Activated CD4-positive, alpha-beta T cell treated with anti-CD3 and anti-CD28 coated beads, Interleukin-10, Interleukin-2, amounts not matched to agents 100 ng/mL and 50 ng/mL, durations not matched to agents 16 hours and 8 hours (primary cell): Measurements from ENCODE around the gene PLCB1.
"Not testable (repeated sequence)": the region's sequence is repeated elsewhere in the genome, so short reads cannot be mapped to it uniquely, and the experiment has no call there.

Experiments used
- DNase-seq: peaks from one replicate; pipeline ENCODE4 v3.0.0-alpha.2; 2020

PLCB1 gene

GRCh38 chr20:8131598-8132483, at the start of gene PLCB1:
Gene PLCB1, plus strand, starts transcription at chr20:8132266. Its CDS starts 386 bp downstream, at chr20:8132652.
- peak; percentile 83 for DNase-seq

- no peak for DNase-seq
Measured at GRCh38 chr20:8082989-8083388, 49.1 kb upstream of the PLCB1 start.

DNA sequence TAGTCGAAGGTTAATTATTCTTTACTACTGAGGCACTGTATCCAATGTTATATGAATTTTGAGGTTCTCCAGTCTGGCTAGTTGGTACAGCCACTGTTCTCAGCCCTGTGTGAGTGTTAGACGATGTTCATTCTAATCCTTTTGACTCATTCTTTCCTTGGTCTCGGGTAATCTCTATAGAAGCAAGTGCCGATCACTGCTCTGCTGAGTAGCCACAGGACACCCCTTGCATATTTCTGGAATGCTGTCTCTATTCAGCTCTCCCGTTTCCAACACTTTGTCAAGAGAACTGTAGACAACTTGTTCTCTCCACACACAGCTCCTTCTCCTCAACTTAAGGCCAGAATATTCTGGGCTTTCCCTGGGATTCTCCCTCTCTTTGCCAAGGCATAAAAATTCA, 42.4 kb upstream of the PLCB1 start:
- no peak for DNase-seq

DNA sequence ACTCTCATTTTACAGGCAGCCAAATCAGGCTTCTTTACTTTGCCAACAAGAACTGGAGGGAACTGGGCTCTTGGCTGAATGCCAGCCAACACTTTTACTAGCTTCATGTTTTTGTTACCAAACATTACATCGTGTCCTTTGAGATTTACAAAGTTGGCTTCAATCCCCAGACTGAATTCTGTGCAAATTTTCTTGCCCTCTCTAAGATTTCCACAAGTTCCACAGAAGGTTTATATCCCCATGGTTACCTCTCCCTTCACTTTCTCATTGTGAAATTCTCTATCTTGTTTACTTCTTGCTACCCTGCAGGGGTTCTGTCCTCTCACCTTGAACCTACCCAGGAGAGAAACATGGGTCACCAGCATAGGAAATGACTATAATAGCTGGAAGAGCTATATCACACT, 37.6 kb upstream of the PLCB1 start:
- DNase-seq = no peak

DNA sequence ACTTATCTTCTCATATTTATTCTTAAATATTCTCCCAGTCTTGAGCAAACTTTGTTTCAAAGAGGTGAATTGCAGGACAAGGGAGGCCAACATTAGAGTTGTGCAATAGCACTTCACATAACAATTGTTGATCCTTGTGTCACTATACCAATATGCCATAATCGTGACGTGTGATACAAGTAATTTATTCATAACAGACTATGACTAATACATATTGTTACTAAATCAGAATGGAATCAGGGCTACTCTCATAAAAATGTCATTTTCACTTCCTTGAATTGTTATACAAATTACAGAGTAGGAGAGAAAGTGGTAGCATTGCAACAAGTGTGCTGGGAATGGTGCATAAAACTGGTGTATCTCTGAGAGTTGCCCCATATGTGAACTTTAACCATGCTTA, 37.2 kb upstream of the PLCB1 start:
- DNase-seq = no peak

GRCh38 chr20:8095648-8096572, 36.2 kb upstream of the PLCB1 start:
- DNase-seq = no peak

DNA sequence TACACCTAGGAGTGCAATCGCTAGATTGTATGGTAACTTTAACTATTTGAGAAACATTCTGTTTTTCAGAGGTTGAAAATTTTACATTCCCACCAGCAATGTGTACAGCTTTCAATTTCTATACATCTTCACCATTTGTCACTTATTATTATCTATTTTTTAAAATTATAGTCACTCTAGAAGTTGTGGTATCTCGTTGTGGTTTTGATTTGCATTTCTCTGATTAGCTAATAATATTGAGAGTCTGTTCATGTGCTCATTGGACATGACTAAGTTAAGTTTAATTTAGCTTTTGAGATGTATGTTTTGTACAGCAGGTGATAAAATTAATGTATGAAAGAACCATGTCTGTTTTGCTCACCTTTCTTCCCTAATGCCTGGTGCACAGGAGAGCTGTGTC, 34.8 kb upstream of the PLCB1 start:
- no peak for DNase-seq

GRCh38 chr20:8104252-8104651, 27.8 kb upstream of the PLCB1 start:
- DNase-seq = no peak

- DNase-seq = not testable (repeated sequence)
Measured at GRCh38 chr20:8114612-8115011, 17.5 kb upstream of the PLCB1 start.

- DNase-seq = no peak
Measured at GRCh38 chr20:8115436-8115835, 16.6 kb upstream of the PLCB1 start.

- DNase-seq = no peak
Measured at GRCh38 chr20:8116067-8116811, 15.8 kb upstream of the PLCB1 start.

DNA sequence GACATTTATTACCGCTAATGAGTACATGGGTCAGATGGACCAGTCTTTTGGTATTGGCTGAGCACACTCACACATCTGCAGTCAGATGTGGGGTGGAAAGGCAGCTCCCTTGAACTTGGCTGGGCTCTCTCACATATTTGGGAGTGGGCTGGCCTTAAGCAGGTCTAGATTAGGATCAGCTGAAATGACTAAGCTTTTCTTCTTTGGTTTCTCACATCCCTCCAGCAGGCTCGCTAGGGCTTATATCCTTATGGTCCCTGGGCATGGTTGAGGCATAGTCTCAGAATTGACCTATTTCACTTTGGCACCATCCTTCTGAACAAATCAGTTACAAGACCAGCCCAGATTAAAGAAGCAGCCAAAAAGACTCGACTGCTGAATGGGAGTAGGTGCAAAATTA, 14.4 kb upstream of the PLCB1 start:
- no peak for DNase-seq

GRCh38 chr20:8118039-8118438, 14.0 kb upstream of the PLCB1 start:
- no peak for DNase-seq

GRCh38 chr20:8118760-8119159, 13.3 kb upstream of the PLCB1 start:
- DNase-seq = no peak

- no peak for DNase-seq
Measured at GRCh38 chr20:8121666-8122065, 10.4 kb upstream of the PLCB1 start.

DNA sequence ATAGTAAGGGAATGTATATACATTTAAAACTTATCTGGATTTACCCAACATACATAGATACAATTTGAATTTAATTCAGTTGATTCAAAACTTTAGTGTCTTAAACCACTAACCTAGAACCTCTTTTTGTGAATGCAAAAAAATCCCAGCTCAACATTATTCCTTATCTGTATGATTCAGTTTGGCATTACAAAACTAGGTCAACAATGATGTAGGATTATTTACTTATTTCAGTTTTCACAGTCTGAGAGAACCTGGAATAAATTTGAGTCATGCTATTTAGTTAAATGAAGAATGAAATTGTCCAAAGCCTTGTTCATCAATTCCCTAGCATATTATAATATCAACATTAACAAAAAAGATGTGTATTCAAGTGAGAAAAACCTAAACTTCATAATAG, 7.4 kb upstream of the PLCB1 start:
- no peak for DNase-seq

DNA sequence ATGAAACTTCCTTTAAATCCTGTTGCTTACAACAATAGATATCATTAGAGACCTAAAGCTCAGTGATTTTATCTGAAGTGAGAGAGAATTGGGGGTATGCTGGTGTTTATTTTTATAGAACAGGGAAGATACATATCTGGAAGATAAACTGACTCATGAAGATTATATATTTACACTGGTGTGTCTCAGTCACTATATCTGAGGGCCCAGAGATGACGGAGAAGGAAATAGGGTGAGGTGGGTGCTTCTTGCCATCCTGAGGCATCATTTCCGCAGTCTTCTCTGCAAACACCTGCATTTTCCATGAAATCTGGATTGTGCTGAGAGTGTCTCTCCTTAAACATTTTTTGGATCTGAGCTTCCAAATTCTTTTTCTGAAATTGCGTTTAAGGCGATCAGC, 5.9 kb upstream of the PLCB1 start:
- no peak for DNase-seq

- DNase-seq = no peak
Measured at GRCh38 chr20:8126841-8127378, 5.2 kb upstream of the PLCB1 start.

DNA sequence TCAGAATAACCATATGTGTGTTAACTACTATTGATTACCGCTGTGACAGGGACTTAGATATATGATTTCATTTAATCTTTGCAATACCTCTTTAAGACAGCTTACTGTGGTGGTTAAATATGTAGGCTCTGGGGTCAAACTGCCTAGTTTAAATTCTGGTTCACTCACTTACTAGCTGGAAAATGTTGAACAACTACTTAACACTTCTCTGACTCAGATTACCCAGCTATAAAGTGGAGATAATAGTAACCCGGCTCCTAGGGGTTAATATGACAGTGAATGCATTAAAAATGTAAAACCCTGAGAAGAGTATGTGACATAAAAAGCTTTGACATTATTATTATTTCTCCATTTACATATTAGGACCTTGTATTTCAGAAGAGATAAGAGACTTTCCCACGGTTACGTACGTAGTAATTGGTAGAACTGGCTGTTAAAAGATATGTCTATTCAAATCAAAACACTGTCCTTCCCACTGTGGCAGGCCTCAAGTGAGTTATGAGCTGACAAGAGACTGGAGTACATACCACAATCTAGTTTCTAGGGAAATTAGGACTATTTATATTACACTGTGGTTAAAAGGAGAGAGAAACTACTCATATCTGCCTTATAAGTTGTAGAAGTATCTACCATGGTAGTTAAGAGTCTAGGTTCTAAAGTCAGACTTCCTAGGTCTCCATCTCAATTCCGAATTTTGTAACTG, 4.4 kb upstream of the PLCB1 start:
- peak; percentile 73 for DNase-seq

- DNase-seq = no peak
Measured at GRCh38 chr20:8128291-8129060, 3.6 kb upstream of the PLCB1 start.
